Measurements from ENCODE around the gene ACER3. TPM values are rescaled to one million over a fixed set of nuclear protein-coding genes. Genes with fewer than 3 reads are reported as not detected.
"Not testable (repeated sequence)": the region's sequence is repeated elsewhere in the genome, so short reads cannot be mapped to it uniquely, and the experiment has no call there.

ACER3 gene
- total RNA-seq, 2 donors from 2014 or later: 18.5 to 23.2 TPM

DNA sequence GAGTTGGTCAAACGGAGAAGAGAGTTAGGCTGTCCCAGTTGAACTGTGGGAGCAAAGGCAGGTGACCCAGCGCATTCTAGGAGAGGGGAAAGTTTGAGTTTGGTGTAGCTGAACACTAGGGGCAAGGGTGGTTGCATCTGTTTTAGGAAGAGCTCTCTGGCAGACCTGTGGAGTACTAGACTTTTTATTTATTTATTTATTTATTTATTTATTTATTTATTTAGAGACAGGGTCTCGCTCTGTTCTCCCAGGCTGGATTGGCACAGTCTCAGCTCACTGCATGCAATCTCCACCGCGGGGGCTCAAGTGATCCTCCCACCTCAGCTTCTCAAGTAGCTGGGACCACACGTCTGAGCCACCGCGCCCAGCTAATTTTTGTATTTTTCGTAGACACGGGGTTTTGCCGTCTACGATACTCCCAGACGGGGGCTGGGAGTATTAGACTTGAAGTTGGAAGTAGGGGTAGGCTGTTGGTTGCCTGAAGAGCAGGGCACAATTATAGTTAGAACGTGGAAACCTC, 950 bp upstream of the ACER3 start:
- 90 to 95% methylated on average over 7 to 14 of the region's 14 CpGs for WGBS, 2 experiments (ENCODE audit: insufficient coverage in 1 of 2, insufficient read length in 1 of 2)
- peak overlapping the region; percentile 67 for H3K4me3 ChIP-seq (ENCODE audit: low read length)
- no peak overlapping the region for H3K9ac ChIP-seq (ENCODE audit: extremely low read depth, low read length, poor library complexity, severe bottlenecking)
- no peak overlapping the region for H3K27ac ChIP-seq (ENCODE audit: low read depth, low read length)
- TF ChIP-seq, protein P1, sequence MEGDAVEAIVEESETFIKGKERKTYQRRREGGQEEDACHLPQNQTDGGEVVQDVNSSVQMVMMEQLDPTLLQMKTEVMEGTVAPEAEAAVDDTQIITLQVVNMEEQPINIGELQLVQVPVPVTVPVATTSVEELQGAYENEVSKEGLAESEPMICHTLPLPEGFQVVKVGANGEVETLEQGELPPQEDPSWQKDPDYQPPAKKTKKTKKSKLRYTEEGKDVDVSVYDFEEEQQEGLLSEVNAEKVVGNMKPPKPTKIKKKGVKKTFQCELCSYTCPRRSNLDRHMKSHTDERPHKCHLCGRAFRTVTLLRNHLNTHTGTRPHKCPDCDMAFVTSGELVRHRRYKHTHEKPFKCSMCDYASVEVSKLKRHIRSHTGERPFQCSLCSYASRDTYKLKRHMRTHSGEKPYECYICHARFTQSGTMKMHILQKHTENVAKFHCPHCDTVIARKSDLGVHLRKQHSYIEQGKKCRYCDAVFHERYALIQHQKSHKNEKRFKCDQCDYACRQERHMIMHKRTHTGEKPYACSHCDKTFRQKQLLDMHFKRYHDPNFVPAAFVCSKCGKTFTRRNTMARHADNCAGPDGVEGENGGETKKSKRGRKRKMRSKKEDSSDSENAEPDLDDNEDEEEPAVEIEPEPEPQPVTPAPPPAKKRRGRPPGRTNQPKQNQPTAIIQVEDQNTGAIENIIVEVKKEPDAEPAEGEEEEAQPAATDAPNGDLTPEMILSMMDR (conservative IDR thresholded peaks at IDR 0.05): no peak
- H3K27ac Mint-ChIP-seq: peak overlapping the region; percentile 61
- no peak overlapping the region for H3K4me3 Mint-ChIP-seq
- peaks cover 3% of the 10 kb centered on the region for H3K27me3 Mint-ChIP-seq (ENCODE audit: insufficient read depth)
- peaks cover 6% of the 10 kb centered on the region for H3K4me1 ChIP-seq (ENCODE audit: control insufficient read depth, insufficient read depth, low read length)
- no peak for DNase-seq
- H3K9me3 ChIP-seq (ENCODE audit: control insufficient read depth, low read length): no peaks in the 10 kb centered on the region
- no peaks in the 10 kb centered on the region for H3K36me3 Mint-ChIP-seq (ENCODE audit: low read depth)
- H3K4me1 Mint-ChIP-seq: peaks cover 12% of the 10 kb centered on the region
- no peaks in the 10 kb centered on the region for H3K9me3 Mint-ChIP-seq
- no peaks in the 10 kb centered on the region for H3K36me3 ChIP-seq (ENCODE audit: control insufficient read depth, insufficient read depth, low read length)
- H3K27me3 ChIP-seq (ENCODE audit: control insufficient read depth, insufficient read depth, low read length, poor library complexity, severe bottlenecking): no peaks in the 10 kb centered on the region

DNA sequence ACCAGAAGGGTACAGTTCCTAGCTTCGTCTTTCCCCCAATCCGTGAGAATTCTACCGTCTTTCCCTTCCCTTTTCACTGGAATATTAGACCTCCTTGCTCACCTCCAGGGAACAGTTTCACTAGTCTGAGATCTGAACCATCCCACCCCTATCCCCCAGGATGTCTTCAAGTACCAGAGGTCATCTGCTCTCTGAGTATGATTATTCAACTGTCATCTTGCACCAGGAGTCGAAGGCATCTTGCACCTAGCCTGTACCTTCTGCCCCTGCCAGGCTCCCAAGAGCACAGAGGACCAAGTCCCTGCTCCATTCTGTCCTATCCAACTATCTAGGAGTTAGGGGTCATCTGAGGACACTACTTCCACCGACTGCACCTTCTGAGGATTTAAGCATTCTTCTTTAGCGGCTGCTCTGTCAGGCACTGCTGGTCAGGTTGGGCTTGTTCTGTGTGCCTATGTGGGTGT, 804 bp downstream of the ACER3 start:
- peak overlapping the region; percentile 85 for H3K4me3 Mint-ChIP-seq

GRCh38 chr11:76862794-76863193, 2.1 kb downstream of the ACER3 start:
- not testable (repeated sequence) for H3K4me3 ChIP-seq (ENCODE audit: low read length); H3K9me3 ChIP-seq (ENCODE audit: control insufficient read depth, low read length); H3K4me1 ChIP-seq (ENCODE audit: control insufficient read depth, insufficient read depth, low read length); H3K36me3 ChIP-seq (ENCODE audit: control insufficient read depth, insufficient read depth, low read length); H3K27ac Mint-ChIP-seq; H3K27me3 Mint-ChIP-seq (ENCODE audit: insufficient read depth); H3K4me3 Mint-ChIP-seq; DNase-seq; H3K27ac ChIP-seq (ENCODE audit: low read depth, low read length); H3K9ac ChIP-seq (ENCODE audit: extremely low read depth, low read length, poor library complexity, severe bottlenecking); H3K27me3 ChIP-seq (ENCODE audit: control insufficient read depth, insufficient read depth, low read length, poor library complexity, severe bottlenecking); H3K9me3 Mint-ChIP-seq; H3K36me3 Mint-ChIP-seq (ENCODE audit: low read depth)
- peaks cover 12% of the 10 kb centered on the region for H3K4me1 Mint-ChIP-seq
- 83% methylated on average over 2 of the region's 2 CpGs; no CpG with 5 or more reads in 1 of the 2 experiments for WGBS, 2 experiments (ENCODE audit: insufficient coverage in 1 of 2, insufficient read length in 1 of 2)

More for the DNA sequence above, 804 bp downstream of the ACER3 start:
- TF ChIP-seq, protein P1 (conservative IDR thresholded peaks at IDR 0.05): no peak
- Mint-ChIP-seq H3K27ac (peak overlapping the region; percentile 97), H3K27me3 (ENCODE audit: insufficient read depth) (peaks cover 3% of the 10 kb centered on the region), H3K36me3 (ENCODE audit: low read depth) (peaks cover 9% of the 10 kb centered on the region), H3K4me1 (peaks cover 12% of the 10 kb centered on the region), H3K9me3 (peaks cover 1% of the 10 kb centered on the region)
- 32 to 40% methylated on average over 6 of the region's 6 CpGs for WGBS, 2 experiments (ENCODE audit: insufficient coverage in 1 of 2, insufficient read length in 1 of 2)
- H3K4me3 ChIP-seq (ENCODE audit: low read length): peak overlapping the region; percentile 83
- H3K27me3 ChIP-seq (ENCODE audit: control insufficient read depth, insufficient read depth, low read length, poor library complexity, severe bottlenecking): no peaks in the 10 kb centered on the region
- H3K9ac ChIP-seq (ENCODE audit: extremely low read depth, low read length, poor library complexity, severe bottlenecking): peak overlapping the region; percentile 71
- peaks cover 6% of the 10 kb centered on the region for H3K4me1 ChIP-seq (ENCODE audit: control insufficient read depth, insufficient read depth, low read length)
- no peak overlapping the region for H3K27ac ChIP-seq (ENCODE audit: low read depth, low read length)
- no peaks in the 10 kb centered on the region for H3K9me3 ChIP-seq (ENCODE audit: control insufficient read depth, low read length)
- H3K36me3 ChIP-seq (ENCODE audit: control insufficient read depth, insufficient read depth, low read length): peaks cover 5% of the 10 kb centered on the region
- peak; percentile 52 for DNase-seq

Measured in endodermal cell (in vitro differentiated cells).